ENCODE data around the gene TLCD3A. TPM values are rescaled to one million over a fixed set of nuclear protein-coding genes. Genes with fewer than 3 reads are reported as not detected.

TLCD3A gene
- total and polyA plus RNA-seq, 2 donors (not counting 1 experiment from before 2014, with no cell fraction given): 2.0 to 2.4 TPM

- no peaks in the 10 kb centered on the region for H3K9me3 Mint-ChIP-seq (ENCODE audit: insufficient read depth)
- DNase-seq: no peak
- ChIA-PET CTCF (no interaction called here), POLR2A (no interaction called here)
- no peak for TF ChIP-seq EZH2 (IDR thresholded peaks at IDR 0.05; ENCODE audit: borderline replicate concordance, insufficient read depth, low read depth, low read length, poor library complexity, severe bottlenecking)
- TF ChIP-seq CTCF (IDR thresholded peaks at IDR 0.05): no peak
- intact Hi-C loops (cut with micrococcal nuclease): no loop called here
- no peaks in the 10 kb centered on the region for H3K27me3 Mint-ChIP-seq
- Histone ChIP-seq H3K36me3 (replicated peaks in 1 of 2; ENCODE audit: control extremely low read depth in 1 of 2, control insufficient read depth in 1 of 2, extremely low read depth in 1 of 2, insufficient read depth in 2 of 2, low read length in 1 of 2) (peaks cover 7 to 49% of the 10 kb centered on the region in 2 experiments), H3K4me1 (ENCODE audit: control insufficient read depth in 2 of 2, insufficient read depth in 2 of 2, low read length in 2 of 2) (peaks cover 7% of the 10 kb centered on the region in 2 donors), H3K9ac (ENCODE audit: low read length) (no peak overlapping the region), H2AFZ (ENCODE audit: insufficient read depth, low read depth, low read length, poor library complexity, severe bottlenecking) (no peak overlapping the region), H3K27ac (ENCODE audit: low read length in 2 of 2) (no peak overlapping the region), H3K27me3 (replicated peaks in 1 of 4; ENCODE audit: control extremely low read depth in 1 of 4, control insufficient read depth in 3 of 4, insufficient read depth in 4 of 4, low read length in 3 of 4) (no peaks in the 10 kb centered on the region), H3K9me3 (ENCODE audit: control extremely low read depth in 1 of 3, control insufficient read depth in 2 of 3, insufficient read depth in 1 of 3, low read length in 2 of 3) (no peaks in the 10 kb centered on the region), H4K20me1 (ENCODE audit: control insufficient read depth, insufficient read depth, low read length, poor library complexity, severe bottlenecking) (peaks cover 5% of the 10 kb centered on the region), H3K4me3 (ENCODE audit: control extremely low read depth in 1 of 5, extremely low read depth in 1 of 5, insufficient read depth in 1 of 5, low read depth in 2 of 5, low read length in 4 of 5) (no peak overlapping the region), H3K4me2 (replicated peaks; ENCODE audit: low read depth, low read length, poor library complexity, severe bottlenecking) (no peak overlapping the region), H3K79me2 (ENCODE audit: control insufficient read depth, insufficient read depth, low read length) (peaks cover 27% of the 10 kb centered on the region)
- H3K4me3 Mint-ChIP-seq: no peak overlapping the region
- no peak overlapping the region for H3K27ac Mint-ChIP-seq
- 97% methylated on average over 8 of the region's 12 CpGs for WGBS (ENCODE audit: insufficient coverage)
- ATAC-seq (ENCODE audit: low read depth): no peak
- H3K4me1 Mint-ChIP-seq: peaks cover 13% of the 10 kb centered on the region
Observed at GRCh38 chr17:787641-788221, 55.3 kb downstream of the TLCD3A start.

GRCh38 chr17:788551-788950, 56.2 kb downstream of the TLCD3A start:
- DNase-seq (no peak), ATAC-seq (ENCODE audit: low read depth) (no peak)
- Histone ChIP-seq H2AFZ (ENCODE audit: insufficient read depth, low read depth, low read length, poor library complexity, severe bottlenecking) (no peak overlapping the region), H3K36me3 (replicated peaks in 1 of 2; ENCODE audit: control extremely low read depth in 1 of 2, control insufficient read depth in 1 of 2, extremely low read depth in 1 of 2, insufficient read depth in 2 of 2, low read length in 1 of 2) (peaks cover 7 to 50% of the 10 kb centered on the region in 2 experiments), H3K27me3 (replicated peaks in 1 of 4; ENCODE audit: control extremely low read depth in 1 of 4, control insufficient read depth in 3 of 4, insufficient read depth in 4 of 4, low read length in 3 of 4) (no peaks in the 10 kb centered on the region), H3K9ac (ENCODE audit: low read length) (no peak overlapping the region), H3K4me1 (ENCODE audit: control insufficient read depth in 2 of 2, insufficient read depth in 2 of 2, low read length in 2 of 2) (no peaks in the 10 kb centered on the region), H3K9me3 (ENCODE audit: control extremely low read depth in 1 of 3, control insufficient read depth in 2 of 3, insufficient read depth in 1 of 3, low read length in 2 of 3) (no peaks in the 10 kb centered on the region), H3K79me2 (ENCODE audit: control insufficient read depth, insufficient read depth, low read length) (peaks cover 19% of the 10 kb centered on the region), H4K20me1 (ENCODE audit: control insufficient read depth, insufficient read depth, low read length, poor library complexity, severe bottlenecking) (peaks cover 5% of the 10 kb centered on the region), H3K27ac (ENCODE audit: low read length in 2 of 2) (no peak overlapping the region), H3K4me2 (replicated peaks; ENCODE audit: low read depth, low read length, poor library complexity, severe bottlenecking) (no peak overlapping the region), H3K4me3 (ENCODE audit: control extremely low read depth in 1 of 5, extremely low read depth in 1 of 5, insufficient read depth in 1 of 5, low read depth in 2 of 5, low read length in 4 of 5) (no peak overlapping the region)
- no peaks in the 10 kb centered on the region for H3K27me3 Mint-ChIP-seq
- no peaks in the 10 kb centered on the region for H3K9me3 Mint-ChIP-seq (ENCODE audit: insufficient read depth)
- ChIA-PET CTCF (no interaction called here), POLR2A (no interaction called here)
- H3K27ac Mint-ChIP-seq: no peak overlapping the region
- no peak overlapping the region for H3K4me3 Mint-ChIP-seq
- peaks cover 9% of the 10 kb centered on the region for H3K4me1 Mint-ChIP-seq
- intact Hi-C loops (cut with micrococcal nuclease): no loop called here
- TF ChIP-seq EZH2 (IDR thresholded peaks at IDR 0.05; ENCODE audit: borderline replicate concordance, insufficient read depth, low read depth, low read length, poor library complexity, severe bottlenecking) (no peak), CTCF (IDR thresholded peaks at IDR 0.05) (no peak)
- 98% methylated on average over 4 of the region's 4 CpGs for WGBS (ENCODE audit: insufficient coverage)

All from B cell (primary cell).